WTC11 (cell line): Measurements from ENCODE around the gene FHIP2A.

Experiments used
- ATF6 ChIP-seq: sonication (generic); formaldehyde crosslinking; IDR thresholded peaks from 2 replicates; pipeline ENCODE4 v1.8.1; 2023; ENCODE audit warnings: mild to moderate bottlenecking, missing genetic modification reagents
- CTCF ChIP-seq: fragments of 200-600 bp; IDR thresholded peaks from 2 replicates; pipeline ENCODE4 v1.8.0; 2022; ENCODE audit warnings: antibody characterized with exemption
- FOXP1 ChIP-seq: sonication (generic); formaldehyde crosslinking; IDR thresholded peaks from 2 replicates; pipeline ENCODE4 v1.8.0; 2022; ENCODE audit warnings: missing genetic modification reagents, mild to moderate bottlenecking, moderate library complexity, borderline replicate concordance
- MAX ChIP-seq: sonication (generic); formaldehyde crosslinking; IDR thresholded peaks from 2 replicates; pipeline ENCODE4 v1.8.0; 2022; ENCODE audit warnings: mild to moderate bottlenecking, missing genetic modification reagents
- NR2C2 ChIP-seq: sonication (generic); formaldehyde crosslinking; IDR thresholded peaks from 2 replicates; pipeline ENCODE4 v1.8.0; 2022; ENCODE audit warnings: mild to moderate bottlenecking, missing genetic modification reagents
- SP1 ChIP-seq: sonication (generic); formaldehyde crosslinking; conservative IDR thresholded peaks from 2 replicates; pipeline ENCODE4 v1.8.1; 2022; ENCODE audit warnings: missing genetic modification reagents
- USF2 ChIP-seq: sonication (generic); formaldehyde crosslinking; IDR thresholded peaks from 2 replicates; pipeline ENCODE4 v1.8.1; 2023; ENCODE audit warnings: mild to moderate bottlenecking, missing genetic modification reagents, moderate library complexity
- ZNF317 ChIP-seq: sonication (generic); formaldehyde crosslinking; IDR thresholded peaks from 2 replicates; pipeline ENCODE4 v1.8.1; 2023; ENCODE audit warnings: low read depth, mild to moderate bottlenecking, moderate library complexity, missing genetic modification reagents, borderline replicate concordance
- ZNF423 ChIP-seq: fragments of 250-450 bp; sonication (Bioruptor Pico); IDR thresholded peaks from 2 replicates; pipeline ENCODE4 v2.1.2; 2022; ENCODE audit warnings: mild to moderate bottlenecking, moderate library complexity

GRCh38 chr10:114810926-114811325, 10.7 kb upstream of the FHIP2A start:
- no peak for TF ChIP-seq MAX (CRISPR knock-in tag)
- TF ChIP-seq ZNF317 (CRISPR knock-in tag): no peak
- no peak for TF ChIP-seq CTCF
- no peak for TF ChIP-seq ATF6 (CRISPR knock-in tag)
- no peak for TF ChIP-seq FOXP1 (CRISPR knock-in tag)
- TF ChIP-seq USF2 (CRISPR knock-in tag): no peak
- TF ChIP-seq SP1 (CRISPR knock-in tag): no peak
- TF ChIP-seq ZNF423 (CRISPR knock-in tag): no peak
- TF ChIP-seq NR2C2: no peak
